HUES64 (cell line): ENCODE measurements around the gene MAP7.

Source experiments
- H3K27ac ChIP-seq: 2 replicates; pipeline ENCODE4 v1.7.0; 2013; ENCODE audit warnings: low read depth, low read length, inconsistent platforms
- H3K27me3 ChIP-seq: 2 replicates; pipeline ENCODE4 v1.6.1; 2013; ENCODE audit warnings: mild to moderate bottlenecking, low read length; ENCODE audit not compliant: insufficient read depth
- H3K36me3 ChIP-seq: 2 replicates; pipeline ENCODE4 v1.6.1; 2013; ENCODE audit warnings: mild to moderate bottlenecking, low read length; ENCODE audit not compliant: insufficient read depth
- H3K4me1 ChIP-seq: 2 replicates; pipeline ENCODE4 v1.6.1; 2013; ENCODE audit warnings: mild to moderate bottlenecking, low read length, moderate library complexity; ENCODE audit not compliant: insufficient read depth
- H3K4me3 ChIP-seq: 2 replicates; pipeline ENCODE4 v1.5.1; 2013; ENCODE audit warnings: mild to moderate bottlenecking, low read length, moderate library complexity
- H3K9ac ChIP-seq: 2 replicates; pipeline ENCODE4 v1.6.1; 2013; ENCODE audit warnings: mild to moderate bottlenecking, low read depth, low read length
- H3K9me3 ChIP-seq: 2 replicates; pipeline ENCODE4 v1.6.1; 2013; ENCODE audit warnings: low read depth, low read length; ENCODE audit not compliant: insufficient read depth
- WGBS: fragments of 150-250, 120-280 bp; methylation state at CpG from one replicate; pipeline ENCODE4 v1.1.7; 2013; ENCODE audit warnings: missing lambda C conversion rate; 5-methylcytosine and 5-hydroxymethylcytosine counted together

The MAP7 gene

DNA sequence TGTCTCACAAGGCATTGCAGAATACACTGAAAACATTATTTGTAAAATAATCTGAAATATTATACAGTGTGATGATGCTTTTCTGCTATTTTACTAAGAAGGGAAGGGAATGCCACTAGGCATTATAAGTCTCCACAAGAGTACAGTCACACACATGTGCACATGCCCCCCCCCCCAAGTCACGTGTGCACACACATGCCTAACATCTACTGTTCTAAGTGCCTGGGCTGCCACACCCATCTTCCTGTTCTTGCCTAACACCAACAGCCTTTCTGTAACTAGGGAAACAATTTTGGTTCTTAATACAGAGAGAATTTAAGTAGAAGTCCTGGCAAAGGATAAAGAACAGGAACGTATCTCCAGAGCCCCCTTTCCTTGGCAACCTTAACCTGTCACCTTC is 202.4 kb downstream of the MAP7 start:
- Histone ChIP-seq H3K27ac (no peak overlapping the region), H3K4me3 (no peak overlapping the region), H3K9me3 (no peaks in the 10 kb centered on the region), H3K27me3 (no peaks in the 10 kb centered on the region), H3K9ac (no peak overlapping the region), H3K4me1 (peaks cover 16% of the 10 kb centered on the region), H3K36me3 (peaks cover 24% of the 10 kb centered on the region)
- 92% methylated on average over 1 of the region's 2 CpGs for WGBS

DNA sequence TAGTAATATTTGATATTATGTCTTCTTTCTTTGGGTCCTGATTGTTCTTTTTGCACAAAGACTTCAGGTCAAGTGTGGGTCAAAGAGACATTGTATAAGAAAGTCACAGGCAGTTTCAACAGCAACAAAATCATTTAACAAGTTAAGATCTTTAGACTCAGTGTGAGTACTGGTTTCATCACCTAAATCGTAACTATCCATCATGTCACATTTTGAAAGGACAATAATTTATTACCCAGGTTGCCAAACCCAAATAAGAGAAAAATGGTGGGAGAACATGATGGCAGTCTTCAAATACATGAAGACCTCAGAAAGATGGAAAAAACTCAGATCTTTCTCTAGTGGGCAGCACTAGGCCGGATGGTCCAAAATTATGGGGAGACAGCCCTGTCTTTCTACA is 205.1 kb downstream of the MAP7 start:
- Histone ChIP-seq H3K9me3 (no peaks in the 10 kb centered on the region), H3K4me3 (no peak overlapping the region), H3K27me3 (no peaks in the 10 kb centered on the region), H3K36me3 (peaks cover 24% of the 10 kb centered on the region), H3K4me1 (no peaks in the 10 kb centered on the region), H3K9ac (no peak overlapping the region), H3K27ac (no peak overlapping the region)
- WGBS = 87% methylated on average over 2 of the region's 2 CpGs

DNA sequence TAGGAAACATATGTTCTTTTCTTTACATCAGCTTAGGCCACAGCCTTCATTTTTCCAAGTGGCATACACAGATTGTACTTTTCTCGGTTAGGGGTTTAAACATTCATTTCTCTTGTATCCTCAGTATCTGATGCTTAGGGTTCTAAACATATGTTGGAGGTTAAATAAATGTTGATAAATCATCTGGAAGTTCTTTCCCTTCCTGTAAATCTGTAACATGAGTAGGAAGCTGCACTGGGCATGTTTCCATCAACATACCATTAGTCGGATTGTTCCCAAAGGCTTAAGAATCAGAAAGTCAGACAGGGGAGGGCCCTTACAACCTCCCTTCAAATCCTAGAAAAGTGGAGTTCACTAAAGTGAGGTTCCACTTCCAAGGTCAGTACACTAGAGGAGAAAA is 205.8 kb downstream of the MAP7 start:
- Histone ChIP-seq H3K9me3 (no peaks in the 10 kb centered on the region), H3K9ac (no peak overlapping the region), H3K27ac (no peak overlapping the region), H3K4me3 (no peak overlapping the region), H3K4me1 (no peaks in the 10 kb centered on the region), H3K36me3 (peaks cover 24% of the 10 kb centered on the region), H3K27me3 (no peaks in the 10 kb centered on the region)
- WGBS = 100% methylated on average over 2 of the region's 2 CpGs

DNA sequence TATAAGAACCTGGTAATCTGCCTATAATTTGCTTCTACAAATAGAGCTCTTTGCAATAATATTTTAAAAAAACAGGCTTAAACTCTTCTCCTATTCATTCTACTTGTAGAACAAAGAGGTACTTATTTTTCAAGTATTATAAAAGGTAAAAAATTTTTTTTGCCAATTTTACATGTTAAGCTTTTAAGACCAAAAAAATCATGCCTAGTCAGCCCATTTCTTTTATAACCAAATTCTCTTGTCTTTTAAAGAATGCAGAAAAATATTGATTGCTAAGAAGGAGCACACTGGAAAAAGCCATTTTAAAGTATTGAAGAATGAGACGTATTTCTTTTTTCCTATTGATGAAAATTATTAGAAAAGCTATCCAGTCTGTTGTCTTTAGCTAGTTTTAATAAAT is 206.5 kb downstream of the MAP7 start:
- H3K9me3 ChIP-seq = no peaks in the 10 kb centered on the region
- no peaks in the 10 kb centered on the region for H3K27me3 ChIP-seq
- H3K27ac ChIP-seq = no peak overlapping the region
- H3K4me1 ChIP-seq = no peaks in the 10 kb centered on the region
- H3K9ac ChIP-seq = no peak overlapping the region
- 92% methylated on average over 1 of the region's 1 CpG for WGBS
- H3K36me3 ChIP-seq = peaks cover 24% of the 10 kb centered on the region
- H3K4me3 ChIP-seq = no peak overlapping the region

DNA sequence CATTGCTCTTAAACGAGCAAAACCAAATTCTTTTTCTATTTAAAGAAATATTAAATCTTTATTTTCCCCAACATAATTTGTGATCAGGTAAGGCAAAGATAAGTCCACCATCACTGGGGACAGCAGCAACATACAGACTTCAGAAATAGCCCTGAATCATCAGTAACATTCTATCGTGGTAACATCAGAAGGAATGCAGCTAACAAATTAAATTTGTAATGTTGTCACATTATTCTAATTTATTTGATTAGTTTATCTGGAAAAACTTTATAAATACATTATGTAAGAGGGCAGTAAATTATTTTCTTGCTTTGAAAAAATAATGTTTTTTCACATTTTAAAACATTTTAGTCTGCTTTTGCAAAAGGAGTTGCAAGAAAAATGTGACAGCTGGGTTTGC is 206.9 kb downstream of the MAP7 start:
- no peaks in the 10 kb centered on the region for H3K9me3 ChIP-seq
- no peak overlapping the region for H3K9ac ChIP-seq
- WGBS = 67% methylated on average over 1 of the region's 2 CpGs
- H3K36me3 ChIP-seq = peaks cover 24% of the 10 kb centered on the region
- H3K4me1 ChIP-seq = no peaks in the 10 kb centered on the region
- no peak overlapping the region for H3K4me3 ChIP-seq
- H3K27ac ChIP-seq = no peak overlapping the region
- no peaks in the 10 kb centered on the region for H3K27me3 ChIP-seq

DNA sequence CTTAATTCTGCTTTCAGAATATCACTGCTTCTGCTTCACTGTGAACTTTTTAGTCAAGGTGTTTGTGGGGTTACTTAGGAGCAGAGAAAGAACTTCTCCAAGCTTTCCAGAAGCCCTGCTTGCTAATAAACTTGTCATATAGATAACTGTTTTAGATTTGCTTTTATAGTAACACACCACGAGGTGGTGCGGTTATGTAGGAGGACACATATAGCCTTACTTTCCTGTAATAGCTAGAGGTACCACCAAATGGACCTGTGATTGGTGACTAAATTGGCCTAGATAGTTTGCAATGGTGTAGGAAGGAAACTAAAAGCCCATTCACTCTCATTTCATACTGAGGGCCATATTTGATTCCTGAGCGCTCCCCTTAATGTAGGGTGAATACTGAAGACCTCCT is 208.3 kb downstream of the MAP7 start:
- WGBS = 87% methylated on average over 3 of the region's 3 CpGs
- peaks cover 24% of the 10 kb centered on the region for H3K36me3 ChIP-seq

DNA sequence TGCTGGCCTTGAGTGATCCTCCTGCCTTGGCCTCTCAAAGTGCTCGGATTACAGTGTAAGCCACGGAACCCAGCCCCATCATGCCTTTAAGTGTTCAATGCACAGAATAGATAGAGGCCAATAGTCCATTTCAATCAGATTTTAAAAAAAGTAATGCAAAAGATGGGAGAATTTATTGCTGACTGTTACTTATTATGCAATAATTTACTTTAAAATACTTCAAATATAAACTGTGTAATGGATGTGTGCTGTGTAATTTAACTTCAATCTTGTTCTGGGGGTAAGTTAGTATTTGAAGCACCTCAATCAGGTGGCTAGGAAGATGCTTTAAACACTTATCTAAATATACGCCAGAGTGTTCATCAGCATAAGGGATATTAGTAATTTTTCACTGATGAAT is 208.9 kb downstream of the MAP7 start:
- WGBS = 99% methylated on average over 3 of the region's 3 CpGs
- no peak overlapping the region for H3K4me3 ChIP-seq
- no peak overlapping the region for H3K27ac ChIP-seq
- H3K27me3 ChIP-seq = no peaks in the 10 kb centered on the region
- H3K4me1 ChIP-seq = no peaks in the 10 kb centered on the region
- peaks cover 24% of the 10 kb centered on the region for H3K36me3 ChIP-seq
- no peaks in the 10 kb centered on the region for H3K9me3 ChIP-seq
- no peak overlapping the region for H3K9ac ChIP-seq

More for the DNA sequence above, 208.3 kb downstream of the MAP7 start:
- Histone ChIP-seq H3K9me3 (no peaks in the 10 kb centered on the region), H3K27me3 (no peaks in the 10 kb centered on the region), H3K4me1 (no peaks in the 10 kb centered on the region), H3K4me3 (no peak overlapping the region), H3K9ac (no peak overlapping the region), H3K27ac (no peak overlapping the region)

DNA sequence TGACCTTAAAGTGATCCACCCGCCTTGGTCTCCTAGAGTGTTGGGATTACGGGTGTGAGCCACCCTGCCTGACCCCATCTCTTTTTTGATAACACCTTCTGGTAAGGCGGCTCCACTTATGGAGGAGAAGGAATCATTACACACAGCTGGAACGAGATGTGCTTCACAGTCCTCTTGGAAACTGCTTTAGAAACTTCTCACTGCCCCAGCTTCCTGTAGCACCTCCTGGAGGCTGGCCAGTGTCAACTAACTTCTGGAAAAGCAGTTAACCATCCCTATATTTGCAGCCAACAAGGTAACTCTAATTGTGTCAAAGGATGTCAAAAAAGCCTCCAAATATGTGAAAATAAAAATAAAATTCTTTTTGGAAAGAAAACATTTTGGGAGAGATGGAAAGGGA is 211.7 kb downstream of the MAP7 start:
- no peaks in the 10 kb centered on the region for H3K4me1 ChIP-seq
- H3K36me3 ChIP-seq = no peaks in the 10 kb centered on the region
- H3K9ac ChIP-seq = no peak overlapping the region
- no peaks in the 10 kb centered on the region for H3K9me3 ChIP-seq
- H3K4me3 ChIP-seq = no peak overlapping the region
- WGBS = 91% methylated on average over 4 of the region's 4 CpGs
- no peaks in the 10 kb centered on the region for H3K27me3 ChIP-seq
- no peak overlapping the region for H3K27ac ChIP-seq

DNA sequence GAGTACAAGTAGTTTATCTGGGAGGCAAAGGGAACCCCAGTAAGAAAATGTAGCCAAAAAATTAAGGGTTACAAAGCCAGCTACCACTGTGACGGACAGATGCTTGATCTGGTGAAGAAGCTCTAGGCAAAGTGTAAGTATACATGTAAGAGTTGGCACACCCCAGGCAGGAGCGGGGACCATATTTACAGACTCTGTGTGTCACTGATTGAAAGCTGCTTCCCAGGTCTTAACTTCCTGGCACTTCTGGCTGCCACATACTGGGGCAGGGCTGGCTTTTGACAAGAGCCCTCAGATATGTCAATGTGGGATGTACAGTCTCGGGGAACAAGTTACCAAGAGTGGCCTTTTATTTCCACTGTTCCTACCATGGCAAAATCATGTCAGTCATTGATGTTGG is 212.6 kb downstream of the MAP7 start:
- H3K27ac ChIP-seq = no peak overlapping the region
- no peak overlapping the region for H3K4me3 ChIP-seq
- H3K27me3 ChIP-seq = no peaks in the 10 kb centered on the region
- no peaks in the 10 kb centered on the region for H3K4me1 ChIP-seq
- no peaks in the 10 kb centered on the region for H3K36me3 ChIP-seq
- WGBS = 93% methylated on average over 3 of the region's 3 CpGs
- no peaks in the 10 kb centered on the region for H3K9me3 ChIP-seq
- H3K9ac ChIP-seq = no peak overlapping the region

DNA sequence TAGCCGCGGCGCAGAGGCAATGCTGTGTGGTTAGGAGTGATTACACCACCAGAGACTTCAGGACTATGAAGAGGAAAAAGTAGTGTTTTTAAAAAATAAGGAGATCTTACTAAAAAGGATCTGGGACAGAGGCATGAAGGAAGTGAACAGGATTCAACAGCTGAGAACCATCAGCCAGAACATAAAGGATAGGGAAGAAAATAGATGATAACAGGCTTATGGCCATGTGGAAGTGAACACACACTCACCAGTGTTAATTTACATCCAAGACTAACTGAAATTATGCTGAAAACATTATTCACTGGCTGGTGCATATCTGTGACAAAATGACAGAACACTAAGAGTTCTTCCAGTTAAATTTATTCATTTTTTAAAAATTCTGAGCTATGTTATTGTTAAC is 213.1 kb downstream of the MAP7 start:
- Histone ChIP-seq H3K36me3 (no peaks in the 10 kb centered on the region), H3K27me3 (no peaks in the 10 kb centered on the region), H3K9ac (no peak overlapping the region), H3K27ac (no peak overlapping the region), H3K4me1 (no peaks in the 10 kb centered on the region), H3K4me3 (no peak overlapping the region), H3K9me3 (no peaks in the 10 kb centered on the region)
- 98% methylated on average over 3 of the region's 3 CpGs for WGBS

DNA sequence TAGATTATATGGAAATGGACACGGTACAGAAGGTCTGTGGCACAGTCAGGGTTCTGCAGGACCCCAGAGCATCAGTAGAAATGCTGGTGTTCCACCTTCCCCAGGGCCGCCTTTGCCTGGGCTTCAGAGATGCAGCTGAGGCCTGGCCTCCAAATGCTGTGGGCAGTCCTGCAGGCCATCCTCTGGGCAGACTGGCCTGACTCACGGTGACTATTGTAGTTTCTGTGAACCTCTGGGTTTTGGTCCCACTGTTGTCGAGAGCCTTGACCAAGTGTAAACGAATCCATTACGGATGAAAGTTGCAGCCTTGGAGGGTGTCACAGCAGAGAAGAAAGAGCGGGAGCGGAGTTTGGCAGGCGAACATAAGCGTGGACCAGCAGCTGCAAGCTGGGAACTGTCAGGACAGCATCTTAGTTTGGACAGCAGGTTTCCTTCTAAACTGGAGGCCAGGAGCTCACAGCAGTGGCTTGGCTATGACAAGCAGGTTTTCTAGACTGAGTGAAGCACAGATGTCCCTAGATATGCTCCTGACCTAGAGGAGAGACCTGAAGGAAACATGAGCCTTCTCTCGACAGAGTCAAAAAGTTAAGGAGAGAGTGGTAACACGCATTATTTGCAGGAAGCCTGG is 214.4 kb downstream of the MAP7 start:
- Histone ChIP-seq H3K27ac (no peak overlapping the region), H3K9ac (no peak overlapping the region), H3K36me3 (no peaks in the 10 kb centered on the region), H3K27me3 (no peaks in the 10 kb centered on the region), H3K9me3 (no peaks in the 10 kb centered on the region), H3K4me1 (no peaks in the 10 kb centered on the region), H3K4me3 (no peak overlapping the region)
- WGBS = 94% methylated on average over 12 of the region's 12 CpGs

DNA sequence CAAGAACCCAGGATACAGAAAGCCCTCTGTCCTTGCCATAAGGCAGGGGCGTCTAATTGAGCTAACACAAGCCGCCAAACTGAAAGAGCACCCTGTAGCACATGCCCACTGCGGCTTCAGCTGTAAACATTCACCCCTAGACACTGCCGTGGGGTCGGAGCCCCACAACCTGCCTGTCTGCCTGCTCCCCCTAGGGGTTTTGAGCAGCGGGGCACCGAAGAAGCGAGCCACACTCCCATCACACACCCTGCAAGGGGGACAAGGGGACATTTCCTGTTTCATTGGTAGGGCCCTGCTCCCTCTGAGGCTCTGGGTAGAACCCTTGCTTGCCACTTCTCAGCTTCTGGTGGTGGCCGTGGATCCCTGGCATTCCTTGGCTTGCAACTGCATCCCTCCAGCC is 215.4 kb downstream of the MAP7 start:
- Histone ChIP-seq H3K9me3 (no peaks in the 10 kb centered on the region), H3K27me3 (no peaks in the 10 kb centered on the region), H3K36me3 (no peaks in the 10 kb centered on the region), H3K4me3 (no peak overlapping the region), H3K9ac (no peak overlapping the region), H3K4me1 (no peaks in the 10 kb centered on the region), H3K27ac (no peak overlapping the region)
- WGBS = 80% methylated on average over 9 of the region's 9 CpGs
